ENCODE measurements around the gene DMRT1. TPM values are rescaled to one million over a fixed set of nuclear protein-coding genes. Genes with fewer than 3 reads are reported as not detected.

Gene DMRT1
- total RNA-seq, 1 donor from 2014 or later, result not detected

GRCh38 chr9:1001838-1002237 is 160.3 kb downstream of the DMRT1 start:
- no peak for FAIRE-seq
- peaks cover 3% of the 10 kb centered on the region for H3K9me3 Mint-ChIP-seq (ENCODE audit: unreplicated experiment)
- H3K4me2 ChIP-seq (ENCODE audit: low read length), result no peak overlapping the region
- no peaks in the 10 kb centered on the region for H3K79me2 ChIP-seq (ENCODE audit: insufficient read depth, low read length)
- no peak overlapping the region for H3K27ac Mint-ChIP-seq (ENCODE audit: unreplicated experiment)
- no peak for TF ChIP-seq EZH2 (IDR thresholded peaks at IDR 0.05; ENCODE audit: insufficient read depth, low read length)
- TF ChIP-seq CTCF (IDR thresholded peaks at IDR 0.05; ENCODE audit: insufficient read depth, low read depth, low read length), result no peak
- H3K9ac ChIP-seq (ENCODE audit: low read length), result no peak overlapping the region
- H3K4me3 Mint-ChIP-seq (ENCODE audit: unreplicated experiment), result no peak overlapping the region
- no peaks in the 10 kb centered on the region for H4K20me1 ChIP-seq (ENCODE audit: insufficient read depth, low read length)
- H3K4me1 Mint-ChIP-seq (ENCODE audit: low read depth, unreplicated experiment), result peaks cover 6% of the 10 kb centered on the region
- no peak overlapping the region for H2AFZ ChIP-seq (ENCODE audit: low read depth, low read length)
- H3K27me3 Mint-ChIP-seq (ENCODE audit: low read depth, unreplicated experiment), result peaks cover 5% of the 10 kb centered on the region
- no peaks in the 10 kb centered on the region for H3K36me3 Mint-ChIP-seq (ENCODE audit: low read depth, unreplicated experiment)
- H3K9me3 ChIP-seq (ENCODE audit: insufficient read depth, low read depth, low read length), result no peaks in the 10 kb centered on the region
- no peaks in the 10 kb centered on the region for H3K36me3 ChIP-seq (ENCODE audit: insufficient read depth, low read length)
- H3K27ac ChIP-seq (ENCODE audit: low read depth, low read length), result no peak overlapping the region
- no peaks in the 10 kb centered on the region for H3K27me3 ChIP-seq (ENCODE audit: insufficient read depth, low read length)
- H3K4me3 ChIP-seq (ENCODE audit: insufficient read depth, low read depth, low read length), result no peak overlapping the region
- DNase-seq (ENCODE audit: low read depth), result no peak
- no peaks in the 10 kb centered on the region for H3K4me1 ChIP-seq (ENCODE audit: insufficient read depth, low read length)

GRCh38 chr9:1002678-1003077 is 161.2 kb downstream of the DMRT1 start:
- Histone ChIP-seq H3K4me1 (ENCODE audit: insufficient read depth, low read length) (no peaks in the 10 kb centered on the region), H3K79me2 (ENCODE audit: insufficient read depth, low read length) (no peaks in the 10 kb centered on the region), H3K27ac (ENCODE audit: low read depth, low read length) (no peak overlapping the region), H3K27me3 (ENCODE audit: insufficient read depth, low read length) (peaks cover 3% of the 10 kb centered on the region), H3K9ac (ENCODE audit: low read length) (no peak overlapping the region), H3K9me3 (ENCODE audit: insufficient read depth, low read depth, low read length) (no peaks in the 10 kb centered on the region), H3K4me2 (ENCODE audit: low read length) (no peak overlapping the region), H3K36me3 (ENCODE audit: insufficient read depth, low read length) (no peaks in the 10 kb centered on the region), H4K20me1 (ENCODE audit: insufficient read depth, low read length) (no peaks in the 10 kb centered on the region), H3K4me3 (ENCODE audit: insufficient read depth, low read depth, low read length) (no peak overlapping the region), H2AFZ (ENCODE audit: low read depth, low read length) (no peak overlapping the region)
- no peak for TF ChIP-seq CTCF (IDR thresholded peaks at IDR 0.05; ENCODE audit: insufficient read depth, low read depth, low read length)
- TF ChIP-seq EZH2 (IDR thresholded peaks at IDR 0.05; ENCODE audit: insufficient read depth, low read length), result no peak
- DNase-seq (ENCODE audit: low read depth), result no peak
- Mint-ChIP-seq H3K9me3 (ENCODE audit: unreplicated experiment) (peaks cover 2% of the 10 kb centered on the region), H3K36me3 (ENCODE audit: low read depth, unreplicated experiment) (no peaks in the 10 kb centered on the region), H3K4me3 (ENCODE audit: unreplicated experiment) (no peak overlapping the region), H3K27ac (ENCODE audit: unreplicated experiment) (no peak overlapping the region), H3K27me3 (ENCODE audit: low read depth, unreplicated experiment) (peaks cover 5% of the 10 kb centered on the region), H3K4me1 (ENCODE audit: low read depth, unreplicated experiment) (peaks cover 6% of the 10 kb centered on the region)
- FAIRE-seq, result no peak

GRCh38 chr9:1005043-1005667 is 163.7 kb downstream of the DMRT1 start:
- Histone ChIP-seq H3K27ac (ENCODE audit: low read depth, low read length) (no peak overlapping the region), H3K4me2 (ENCODE audit: low read length) (no peak overlapping the region), H3K27me3 (ENCODE audit: insufficient read depth, low read length) (peaks cover 3% of the 10 kb centered on the region), H3K4me3 (ENCODE audit: insufficient read depth, low read depth, low read length) (no peak overlapping the region), H3K9ac (ENCODE audit: low read length) (no peak overlapping the region), H3K36me3 (ENCODE audit: insufficient read depth, low read length) (no peaks in the 10 kb centered on the region), H3K9me3 (ENCODE audit: insufficient read depth, low read depth, low read length) (no peaks in the 10 kb centered on the region), H2AFZ (ENCODE audit: low read depth, low read length) (no peak overlapping the region), H4K20me1 (ENCODE audit: insufficient read depth, low read length) (no peaks in the 10 kb centered on the region), H3K4me1 (ENCODE audit: insufficient read depth, low read length) (no peaks in the 10 kb centered on the region), H3K79me2 (ENCODE audit: insufficient read depth, low read length) (no peaks in the 10 kb centered on the region)
- Mint-ChIP-seq H3K4me3 (ENCODE audit: unreplicated experiment) (no peak overlapping the region), H3K4me1 (ENCODE audit: low read depth, unreplicated experiment) (peaks cover 3% of the 10 kb centered on the region), H3K27ac (ENCODE audit: unreplicated experiment) (no peak overlapping the region), H3K9me3 (ENCODE audit: unreplicated experiment) (no peaks in the 10 kb centered on the region), H3K27me3 (ENCODE audit: low read depth, unreplicated experiment) (peaks cover 7% of the 10 kb centered on the region), H3K36me3 (ENCODE audit: low read depth, unreplicated experiment) (no peaks in the 10 kb centered on the region)
- peak; percentile 42 for TF ChIP-seq CTCF (IDR thresholded peaks at IDR 0.05; ENCODE audit: insufficient read depth, low read depth, low read length)
- no peak for TF ChIP-seq EZH2 (IDR thresholded peaks at IDR 0.05; ENCODE audit: insufficient read depth, low read length)
- FAIRE-seq, result no peak
- peak; percentile 21 for DNase-seq (ENCODE audit: low read depth)
